ENCODE data around the gene ZNF668.

ZNF668 gene

GRCh38 chr16:31073970-31074813 lies at the start of gene ZNF668, which contains the start of gene ZNF646:
ZNF668 (minus strand) TSS chr16:31074240; CDS start chr16:31064459, 9,781 bp downstream.
ZNF646 (plus strand) TSS chr16:31074422; CDS start chr16:31076325, 1,903 bp downstream.
- DNase-seq: peak; percentile 99 to 100

- no peak for DNase-seq
These were observed 46.1 kb upstream of the ZNF668 start for GRCh38 chr16:31120129-31120528.

- DNase-seq: peak; percentile 86 to 96
These were observed 44.4 kb upstream of the ZNF668 start for GRCh38 chr16:31118223-31119155.

GRCh38 chr16:31117384-31118222 lies 43.6 kb upstream of the ZNF668 start, which contains the start of gene KAT8:
KAT8 (plus strand) TSS chr16:31117664; CDS start chr16:31117682, 18 bp downstream.
- peak; percentile 98 to 99 for DNase-seq

GRCh38 chr16:31114468-31114867 lies 40.4 kb upstream of the ZNF668 start:
- no peak for DNase-seq

GRCh38 chr16:31113121-31114120 lies 39.4 kb upstream of the ZNF668 start:
- DNase-seq: peak; percentile 84 to 94

- DNase-seq: no peak
These were observed 38.7 kb upstream of the ZNF668 start for GRCh38 chr16:31112711-31113110.

- DNase-seq: no peak
These were observed 37.9 kb upstream of the ZNF668 start for GRCh38 chr16:31111881-31112466.

GRCh38 chr16:31110106-31111034 lies 36.3 kb upstream of the ZNF668 start:
- no peak for DNase-seq

GRCh38 chr16:31109622-31110021 lies 35.6 kb upstream of the ZNF668 start:
- DNase-seq: no peak

GRCh38 chr16:31108794-31109558 lies 34.9 kb upstream of the ZNF668 start:
- no peak for DNase-seq

GRCh38 chr16:31108035-31108793 lies 34.2 kb upstream of the ZNF668 start, which contains the start of gene BCKDK:
BCKDK (plus strand) TSS chr16:31108386; CDS start chr16:31109224, 838 bp downstream.
- DNase-seq: peak; percentile 72 to 84

GRCh38 chr16:31107465-31107867 lies 33.4 kb upstream of the ZNF668 start:
- DNase-seq: no peak

- DNase-seq: no peak
These were observed 32.7 kb upstream of the ZNF668 start for GRCh38 chr16:31106509-31107464.

GRCh38 chr16:31105677-31106213 lies 31.7 kb upstream of the ZNF668 start:
- peak; percentile 64 to 85 for DNase-seq

Measured in inflammatory macrophage treated with lipopolysaccharide for 1 hour (primary cell).